LNCaP clone FGC (cell line): ENCODE results near the gene NUP205.
"Not testable (repeated sequence)": the region's sequence is repeated elsewhere in the genome, so short reads cannot be mapped to it uniquely, and the experiment has no call there.

Experiments used
- DNase-seq: peaks from one replicate; pipeline ENCODE4 v3.0.0-alpha.2; 2011; ENCODE audit warnings: low read depth
- H3K4me3 ChIP-seq: 2 replicates; pipeline ENCODE4 v1.5.1; 2011; ENCODE audit warnings: mild to moderate bottlenecking, low read depth, low read length, control low read depth
- TF ChIP-seq, protein P1 (sequence below): IDR thresholded peaks from 2 replicates; pipeline ENCODE4 v1.5.1; 2012; ENCODE audit warnings: mild to moderate bottlenecking; ENCODE audit not compliant: control insufficient read depth, insufficient read depth; ENCODE audit errors: extremely low read depth

NUP205 gene

DNA sequence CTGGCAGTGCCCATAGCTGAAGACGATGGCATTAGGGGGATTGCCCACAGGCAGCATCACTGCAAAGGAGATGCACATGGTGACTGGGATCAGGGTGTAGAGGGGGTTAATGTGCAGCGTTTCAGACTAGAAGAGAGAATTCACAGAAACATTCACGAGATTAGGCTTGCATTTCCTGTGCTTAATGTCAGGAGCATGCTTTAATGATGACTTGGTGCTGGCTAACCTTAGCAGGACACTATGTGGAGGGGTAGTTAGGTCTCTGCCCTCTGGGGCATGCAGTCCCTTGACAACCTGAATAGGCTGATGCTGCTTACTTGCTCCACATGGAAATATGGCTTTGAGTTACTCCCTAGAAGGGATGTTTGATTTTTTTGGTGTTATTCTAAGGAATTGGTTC is 126.4 kb downstream of the NUP205 start:
- TF ChIP-seq, protein P1, sequence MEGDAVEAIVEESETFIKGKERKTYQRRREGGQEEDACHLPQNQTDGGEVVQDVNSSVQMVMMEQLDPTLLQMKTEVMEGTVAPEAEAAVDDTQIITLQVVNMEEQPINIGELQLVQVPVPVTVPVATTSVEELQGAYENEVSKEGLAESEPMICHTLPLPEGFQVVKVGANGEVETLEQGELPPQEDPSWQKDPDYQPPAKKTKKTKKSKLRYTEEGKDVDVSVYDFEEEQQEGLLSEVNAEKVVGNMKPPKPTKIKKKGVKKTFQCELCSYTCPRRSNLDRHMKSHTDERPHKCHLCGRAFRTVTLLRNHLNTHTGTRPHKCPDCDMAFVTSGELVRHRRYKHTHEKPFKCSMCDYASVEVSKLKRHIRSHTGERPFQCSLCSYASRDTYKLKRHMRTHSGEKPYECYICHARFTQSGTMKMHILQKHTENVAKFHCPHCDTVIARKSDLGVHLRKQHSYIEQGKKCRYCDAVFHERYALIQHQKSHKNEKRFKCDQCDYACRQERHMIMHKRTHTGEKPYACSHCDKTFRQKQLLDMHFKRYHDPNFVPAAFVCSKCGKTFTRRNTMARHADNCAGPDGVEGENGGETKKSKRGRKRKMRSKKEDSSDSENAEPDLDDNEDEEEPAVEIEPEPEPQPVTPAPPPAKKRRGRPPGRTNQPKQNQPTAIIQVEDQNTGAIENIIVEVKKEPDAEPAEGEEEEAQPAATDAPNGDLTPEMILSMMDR: no peak
- no peak for DNase-seq
- no peak overlapping the region for H3K4me3 ChIP-seq

DNA sequence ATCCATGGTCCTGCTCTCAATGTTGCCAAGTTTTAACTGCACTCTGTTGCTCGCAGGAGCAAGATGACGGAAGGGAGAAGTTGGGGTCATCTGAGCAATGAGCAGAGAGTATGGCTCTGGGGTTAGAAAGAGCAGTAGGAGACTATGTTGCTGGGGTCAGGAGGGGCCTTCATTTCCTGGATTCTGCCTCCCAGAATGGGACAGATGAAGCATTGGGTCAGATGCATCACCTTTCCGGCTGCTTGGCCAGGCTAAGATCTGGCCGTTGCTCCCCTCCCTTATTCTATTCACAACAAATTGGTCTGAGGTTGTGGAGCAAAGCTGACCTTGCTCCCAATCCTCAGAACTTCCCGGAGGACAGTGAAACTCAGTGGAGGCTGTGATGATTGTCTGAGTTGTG is 127.0 kb downstream of the NUP205 start:
- no peak for DNase-seq
- no peak overlapping the region for H3K4me3 ChIP-seq
- TF ChIP-seq, protein P1: no peak

DNA sequence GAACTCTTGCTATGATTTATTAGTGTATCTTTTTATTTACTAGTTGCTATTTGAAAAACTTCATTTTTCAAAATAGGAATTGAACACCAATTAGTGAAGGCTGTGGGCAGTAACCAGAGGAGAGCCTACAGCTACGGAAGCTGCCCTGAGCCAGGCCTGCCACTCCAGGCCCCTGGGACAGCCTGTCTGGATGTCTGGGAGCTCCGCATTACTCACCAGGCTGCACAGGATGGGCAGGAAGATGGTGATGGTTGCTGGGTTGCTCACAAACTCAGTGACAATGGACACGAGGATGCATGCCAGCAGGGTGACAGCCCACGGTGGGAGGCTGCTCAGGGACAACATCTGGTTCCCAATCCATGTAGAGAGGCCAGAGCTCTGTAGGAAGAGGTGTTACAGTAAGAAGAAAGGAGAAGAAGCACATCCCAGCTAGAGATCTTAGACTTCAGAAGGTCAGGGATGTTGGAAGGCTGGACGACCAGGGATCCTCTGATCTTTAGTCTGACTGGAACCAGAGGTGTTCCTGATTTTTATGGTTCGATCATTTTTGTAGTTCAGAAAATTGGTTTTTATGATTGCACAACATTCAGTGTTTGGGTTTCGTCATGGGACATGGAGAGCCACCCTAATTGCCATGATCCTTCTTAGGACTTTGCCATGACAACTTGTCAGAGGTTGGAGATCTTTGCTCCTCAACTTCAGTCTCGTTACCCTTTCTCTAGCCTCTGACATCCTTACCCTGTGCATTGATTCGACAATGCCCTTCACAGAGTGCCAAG is 127.8 kb downstream of the NUP205 start:
- TF ChIP-seq, protein P1: no peak
- no peak overlapping the region for H3K4me3 ChIP-seq
- DNase-seq: no peak

DNA sequence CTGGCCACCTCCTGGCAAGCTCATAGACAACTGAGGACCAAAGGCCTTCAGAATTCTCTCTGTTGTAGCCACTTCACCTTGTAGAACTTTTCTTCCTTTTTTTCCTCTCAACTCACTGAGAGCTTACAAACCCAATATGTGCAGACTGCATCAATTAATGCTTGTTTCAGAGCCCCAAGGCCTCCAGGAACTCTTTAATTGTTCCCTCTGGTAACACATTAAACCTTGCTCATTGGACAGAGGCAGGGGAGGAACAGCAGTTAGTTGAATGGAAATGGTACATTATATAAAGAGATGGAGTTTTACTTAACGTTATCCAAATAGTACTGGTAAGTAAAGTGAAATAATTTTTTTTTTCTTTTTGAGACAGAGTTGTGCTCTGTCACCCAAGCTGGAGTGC is 129.7 kb downstream of the NUP205 start:
- no peak for DNase-seq
- H3K4me3 ChIP-seq: no peak overlapping the region
- TF ChIP-seq, protein P1: no peak

DNA sequence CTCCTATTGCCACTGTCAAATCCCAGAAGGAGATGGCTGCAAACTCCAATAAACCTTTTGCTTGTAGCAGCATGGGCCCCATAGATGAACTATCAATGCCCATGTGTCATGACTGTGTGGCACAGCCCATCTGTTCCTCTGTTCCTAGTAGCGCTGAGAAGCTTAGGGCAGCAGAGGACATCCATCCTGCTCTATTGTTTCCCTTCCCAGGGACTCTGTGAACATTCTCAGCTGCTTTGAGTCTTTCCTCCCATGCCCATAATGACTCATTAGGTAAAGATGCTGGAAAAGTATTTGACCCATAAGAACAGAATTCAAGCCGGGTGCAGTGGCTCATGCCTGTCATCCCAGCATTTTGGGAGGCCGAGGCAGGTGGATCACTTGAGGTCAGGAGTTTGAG is 132.8 kb downstream of the NUP205 start:
- DNase-seq: no peak
- no peak overlapping the region for H3K4me3 ChIP-seq
- TF ChIP-seq, protein P1: no peak

DNA sequence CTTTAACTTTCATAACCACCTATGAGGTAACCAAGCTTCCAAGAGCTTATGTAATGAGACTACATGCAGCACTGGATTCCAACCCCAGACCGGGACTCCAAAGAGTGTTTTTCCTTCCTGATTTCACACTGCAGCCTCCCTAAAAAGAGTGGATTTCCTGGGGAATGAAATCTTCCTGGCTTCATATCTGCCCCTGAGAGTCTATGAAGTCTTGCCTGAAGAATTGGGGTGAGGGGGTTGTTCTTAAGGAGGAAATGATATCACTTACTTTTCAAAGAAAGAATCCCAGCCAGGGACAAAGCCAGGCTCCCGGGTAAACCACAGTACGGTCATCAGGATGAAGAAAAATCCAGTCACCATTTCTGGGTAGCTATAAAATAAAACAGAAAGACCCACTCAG is 134.3 kb downstream of the NUP205 start:
- DNase-seq: no peak
- H3K4me3 ChIP-seq: no peak overlapping the region
- TF ChIP-seq, protein P1: no peak

DNA sequence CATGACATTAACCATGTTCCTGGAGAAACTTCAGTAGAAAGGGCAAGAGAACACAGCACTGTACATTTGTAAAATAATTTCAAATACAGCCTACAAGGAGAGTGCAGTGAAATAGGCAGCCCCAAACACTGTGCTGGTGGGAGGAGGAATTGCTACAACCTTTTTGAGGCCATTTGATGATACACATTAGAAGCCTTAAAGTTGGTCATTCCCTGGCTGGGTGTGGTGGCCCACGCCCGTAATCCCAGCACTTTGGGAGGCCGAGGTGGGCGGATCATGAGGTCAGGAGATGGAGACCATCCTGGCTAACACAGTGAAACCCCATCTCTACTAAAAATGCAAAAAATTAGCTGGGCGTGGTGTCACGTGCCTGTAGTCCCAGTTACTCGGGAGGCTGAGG is 134.9 kb downstream of the NUP205 start:
- not testable (repeated sequence) for DNase-seq, H3K4me3 ChIP-seq
